Neutrophil (primary cell): ENCODE data around the gene PDE6H.
A peak's percentile ranks its signal among the peaks of the same experiment; 100 is the strongest.

Experiments
- H3K27ac ChIP-seq: fragments of 200-600 bp; sonication (generic); 2 replicates; pipeline ENCODE4 v1.5.1; 2016; ENCODE audit warnings: mild to moderate bottlenecking, moderate library complexity
- H3K27me3 ChIP-seq: fragments of 200-600 bp; sonication (generic); 2 replicates; pipeline ENCODE4 v1.6.0; 2016; ENCODE audit warnings: mild to moderate bottlenecking
- H3K36me3 ChIP-seq: fragments of 200-600 bp; sonication (generic); 2 replicates; pipeline ENCODE4 v1.5.1; 2017
- H3K4me1 ChIP-seq, 2 experiments: fragments of 200-600 bp in 1 of 2; sonication (generic) in 1 of 2; 1 replicate in 1 of 2; 2 replicates in 1 of 2; pipeline versions ENCODE4 v1.5.1 to v1.6.1; 2013 to 2016; ENCODE audit warnings: low read depth in 1 of 2, low read length in 1 of 2, mild to moderate bottlenecking in 1 of 2, moderate library complexity in 1 of 2; ENCODE audit not compliant: control insufficient read depth in 1 of 2, insufficient read depth in 1 of 2
- H3K4me3 ChIP-seq, 2 experiments: fragments of 200-600 bp in 1 of 2; sonication (generic) in 1 of 2; 1 replicate in 1 of 2; 2 replicates in 1 of 2; pipeline ENCODE4 v1.5.1; 2013 to 2016; ENCODE audit warnings: low read depth in 1 of 2, low read length in 1 of 2, mild to moderate bottlenecking in 1 of 2, moderate library complexity in 1 of 2
- H3K9me3 ChIP-seq: fragments of 200-600 bp; sonication (generic); 2 replicates; pipeline ENCODE4 v1.5.1; 2016
- TF ChIP-seq, protein P1 (sequence below): fragments of 200-600 bp; sonication (generic); IDR thresholded peaks from 2 replicates; pipeline ENCODE4 v1.5.1; 2016; ENCODE audit warnings: antibody characterized with exemption

Gene PDE6H

DNA sequence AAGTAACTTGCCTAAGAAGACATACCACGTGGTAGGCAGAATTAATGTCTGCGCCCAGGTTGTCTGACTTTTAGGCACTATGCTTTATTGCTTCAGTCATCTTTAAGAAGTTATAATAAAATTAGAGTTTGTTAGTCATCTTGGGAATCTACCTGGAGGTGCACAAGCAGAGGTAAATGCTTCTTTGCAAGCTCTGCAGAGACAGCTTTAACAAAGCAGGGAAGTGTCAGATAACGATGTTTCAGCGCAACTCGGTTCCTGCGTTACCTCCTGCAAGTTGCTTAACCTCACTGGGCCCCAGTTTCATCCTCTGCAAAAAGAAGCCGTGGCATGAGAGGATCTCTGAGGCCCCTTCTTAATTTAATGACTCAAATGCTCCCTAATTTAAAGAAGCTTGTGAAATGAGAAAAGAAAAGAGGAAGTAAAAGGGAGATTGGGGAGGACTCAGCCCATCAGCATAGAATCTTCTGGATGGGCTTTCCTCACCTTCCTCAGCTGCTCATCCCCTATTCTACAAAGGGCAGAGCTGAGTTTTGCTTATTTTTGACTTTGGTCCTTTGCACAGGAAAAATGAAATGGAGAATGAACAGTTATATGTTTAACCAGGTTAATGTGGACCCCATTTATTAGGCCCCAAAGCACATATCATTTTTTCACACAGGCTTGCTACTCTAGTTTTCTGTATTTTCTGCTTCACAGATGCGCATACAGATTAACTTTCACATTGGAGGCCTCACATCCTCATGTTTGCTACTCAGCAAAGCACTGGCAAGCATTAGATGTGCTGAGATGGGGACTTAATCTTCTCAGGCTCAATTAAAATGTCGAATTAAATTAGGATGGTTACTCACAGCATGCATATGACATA is 16.6 kb upstream of the PDE6H start:
- Histone ChIP-seq H3K9me3 (no peaks in the 10 kb centered on the region), H3K36me3 (peaks cover 12% of the 10 kb centered on the region), H3K4me3 (peak overlapping the region; percentile 87 to 93), H3K4me1 (peaks cover 79 to 94% of the 10 kb centered on the region in 2 experiments), H3K27ac (peak overlapping the region; percentile 95), H3K27me3 (no peaks in the 10 kb centered on the region)
- TF ChIP-seq, protein P1, sequence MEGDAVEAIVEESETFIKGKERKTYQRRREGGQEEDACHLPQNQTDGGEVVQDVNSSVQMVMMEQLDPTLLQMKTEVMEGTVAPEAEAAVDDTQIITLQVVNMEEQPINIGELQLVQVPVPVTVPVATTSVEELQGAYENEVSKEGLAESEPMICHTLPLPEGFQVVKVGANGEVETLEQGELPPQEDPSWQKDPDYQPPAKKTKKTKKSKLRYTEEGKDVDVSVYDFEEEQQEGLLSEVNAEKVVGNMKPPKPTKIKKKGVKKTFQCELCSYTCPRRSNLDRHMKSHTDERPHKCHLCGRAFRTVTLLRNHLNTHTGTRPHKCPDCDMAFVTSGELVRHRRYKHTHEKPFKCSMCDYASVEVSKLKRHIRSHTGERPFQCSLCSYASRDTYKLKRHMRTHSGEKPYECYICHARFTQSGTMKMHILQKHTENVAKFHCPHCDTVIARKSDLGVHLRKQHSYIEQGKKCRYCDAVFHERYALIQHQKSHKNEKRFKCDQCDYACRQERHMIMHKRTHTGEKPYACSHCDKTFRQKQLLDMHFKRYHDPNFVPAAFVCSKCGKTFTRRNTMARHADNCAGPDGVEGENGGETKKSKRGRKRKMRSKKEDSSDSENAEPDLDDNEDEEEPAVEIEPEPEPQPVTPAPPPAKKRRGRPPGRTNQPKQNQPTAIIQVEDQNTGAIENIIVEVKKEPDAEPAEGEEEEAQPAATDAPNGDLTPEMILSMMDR: no peak

DNA sequence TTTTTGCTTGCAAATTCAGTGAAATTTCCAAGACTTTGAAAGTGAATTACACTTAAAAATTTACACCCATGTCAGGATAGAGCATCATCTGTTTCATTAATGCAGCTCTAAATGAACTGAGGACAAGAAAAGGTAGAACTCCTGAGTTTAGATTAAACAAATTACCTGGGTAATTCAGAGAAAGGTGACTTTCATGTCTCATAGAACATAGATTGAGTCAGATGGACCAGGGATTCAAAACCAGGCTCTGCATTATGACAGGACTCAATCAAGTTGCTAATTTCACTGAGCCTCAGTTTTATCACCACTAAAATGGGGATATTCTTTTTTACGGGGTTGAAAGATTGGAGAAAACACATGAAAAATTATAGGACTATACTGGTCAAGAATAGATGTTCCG is 15.9 kb upstream of the PDE6H start:
- peaks cover 79 to 93% of the 10 kb centered on the region in 2 experiments for H3K4me1 ChIP-seq
- H3K27me3 ChIP-seq: no peaks in the 10 kb centered on the region
- peaks cover 12% of the 10 kb centered on the region for H3K36me3 ChIP-seq
- peak overlapping the region; percentile 87 to 93 for H3K4me3 ChIP-seq
- H3K27ac ChIP-seq: peak overlapping the region; percentile 95
- TF ChIP-seq, protein P1: no peak
- H3K9me3 ChIP-seq: no peaks in the 10 kb centered on the region

DNA sequence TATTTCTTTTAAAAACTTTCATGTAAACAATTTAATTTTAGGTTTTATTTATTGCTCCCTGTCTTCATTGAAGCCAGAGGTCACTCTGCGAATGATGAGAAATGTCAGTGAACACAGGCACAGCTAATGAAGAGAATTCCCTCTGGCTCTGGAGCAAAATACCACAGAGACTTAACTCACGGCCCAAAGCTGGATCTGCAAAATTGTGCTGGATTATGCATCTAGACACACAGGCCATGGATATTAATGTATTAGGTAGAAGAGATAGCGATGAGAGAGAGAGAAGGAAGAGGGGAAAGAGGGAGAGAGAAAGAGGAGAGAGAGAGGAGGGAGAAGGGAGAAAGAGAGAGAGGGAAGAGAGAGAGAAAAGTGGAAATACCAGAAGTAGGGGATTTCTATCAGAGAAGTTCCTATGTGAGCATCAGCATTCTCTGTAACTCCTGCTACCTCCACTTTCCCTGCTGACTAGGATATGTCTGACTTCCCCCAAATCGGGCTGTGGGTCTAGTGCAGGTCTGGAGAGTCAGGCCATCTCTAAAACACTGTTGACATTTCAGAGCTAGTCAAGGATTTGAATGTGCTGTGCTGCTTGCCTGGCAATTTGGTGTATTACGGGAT is 15.2 kb upstream of the PDE6H start:
- TF ChIP-seq, protein P1: no peak
- Histone ChIP-seq H3K4me3 (peak overlapping the region; percentile 87 to 93), H3K27ac (peak overlapping the region; percentile 95)

DNA sequence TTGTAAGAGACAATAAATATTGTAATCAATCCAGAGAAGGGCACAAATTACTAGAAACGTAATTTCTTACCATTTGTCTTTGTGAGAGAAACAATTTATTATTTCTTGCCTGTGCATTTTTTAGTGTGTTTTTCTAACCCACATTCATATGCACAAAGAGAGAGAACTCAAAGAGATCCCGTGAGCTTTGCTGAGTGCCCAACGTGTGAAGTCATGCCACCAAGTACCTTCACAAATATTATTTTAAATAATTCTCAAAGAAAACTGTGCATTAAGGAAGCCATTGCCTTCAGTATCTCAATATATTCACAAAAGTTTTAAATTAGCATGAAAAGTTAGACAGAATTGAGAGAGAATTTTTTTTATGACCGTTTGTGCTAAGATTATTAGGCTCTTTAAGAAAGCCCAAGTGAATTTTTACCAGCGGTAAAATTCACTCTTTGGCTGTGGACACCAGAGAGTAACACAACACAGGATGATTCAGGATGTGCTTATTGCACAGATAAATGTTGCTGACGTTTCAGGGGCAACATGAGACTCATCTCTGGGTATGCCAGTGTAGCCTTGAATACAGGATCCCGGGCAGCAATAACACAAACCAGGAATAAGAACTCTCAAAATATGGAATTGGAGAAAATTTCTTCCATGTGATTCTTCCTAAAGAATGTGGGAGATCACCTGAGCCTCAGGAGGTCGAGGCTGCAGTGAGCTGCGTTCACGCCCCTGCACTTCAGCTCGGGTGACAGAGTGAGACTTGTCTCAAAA is 14.3 kb upstream of the PDE6H start:
- Histone ChIP-seq H3K27me3 (no peaks in the 10 kb centered on the region), H3K4me3 (peak overlapping the region; percentile 87 to 93), H3K4me1 (peaks cover 80 to 93% of the 10 kb centered on the region in 2 experiments), H3K9me3 (no peaks in the 10 kb centered on the region), H3K27ac (peak overlapping the region; percentile 95), H3K36me3 (peaks cover 12% of the 10 kb centered on the region)
- TF ChIP-seq, protein P1: no peak

More for the DNA sequence above, 15.2 kb upstream of the PDE6H start:
- Histone ChIP-seq H3K4me1 (peaks cover 80 to 93% of the 10 kb centered on the region in 2 experiments), H3K9me3 (no peaks in the 10 kb centered on the region), H3K27me3 (no peaks in the 10 kb centered on the region), H3K36me3 (peaks cover 12% of the 10 kb centered on the region)

DNA sequence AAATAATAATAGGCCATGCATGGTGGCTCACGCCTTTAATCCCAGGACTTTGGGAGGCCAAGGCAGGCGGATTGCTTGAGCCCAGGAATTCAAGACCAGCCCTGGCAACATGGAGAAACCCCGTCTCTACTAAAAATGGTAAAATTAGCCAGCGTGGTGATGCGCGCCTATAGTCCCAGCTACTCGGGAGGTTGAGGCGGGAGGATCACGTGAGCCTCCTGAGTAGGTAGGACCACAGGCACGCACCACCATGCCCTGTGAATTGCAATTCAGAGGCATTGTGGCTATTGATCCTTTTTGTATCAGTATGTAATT is 13.8 kb upstream of the PDE6H start:
- TF ChIP-seq, protein P1: no peak
- peaks cover 12% of the 10 kb centered on the region for H3K36me3 ChIP-seq
- peak overlapping the region; percentile 95 for H3K27ac ChIP-seq
- no peaks in the 10 kb centered on the region for H3K27me3 ChIP-seq
- H3K9me3 ChIP-seq: no peaks in the 10 kb centered on the region
- H3K4me1 ChIP-seq: peaks cover 80 to 93% of the 10 kb centered on the region in 2 experiments
- peak overlapping the region; percentile 87 to 93 for H3K4me3 ChIP-seq
